NOMO-1 treated with dmso at 0.1 percent for 144 hours (cell line): ENCODE data around the gene PKP3.
"Not testable (repeated sequence)": the region's sequence is repeated elsewhere in the genome, so short reads cannot be mapped to it uniquely, and the experiment has no call there.

Experiments used
- DNase-seq: peaks from one replicate; lab custom pipeline; 2025; ENCODE audit not compliant: unreplicated experiment; lab: John Stamatoyannopoulos, UW

The PKP3 gene

DNA sequence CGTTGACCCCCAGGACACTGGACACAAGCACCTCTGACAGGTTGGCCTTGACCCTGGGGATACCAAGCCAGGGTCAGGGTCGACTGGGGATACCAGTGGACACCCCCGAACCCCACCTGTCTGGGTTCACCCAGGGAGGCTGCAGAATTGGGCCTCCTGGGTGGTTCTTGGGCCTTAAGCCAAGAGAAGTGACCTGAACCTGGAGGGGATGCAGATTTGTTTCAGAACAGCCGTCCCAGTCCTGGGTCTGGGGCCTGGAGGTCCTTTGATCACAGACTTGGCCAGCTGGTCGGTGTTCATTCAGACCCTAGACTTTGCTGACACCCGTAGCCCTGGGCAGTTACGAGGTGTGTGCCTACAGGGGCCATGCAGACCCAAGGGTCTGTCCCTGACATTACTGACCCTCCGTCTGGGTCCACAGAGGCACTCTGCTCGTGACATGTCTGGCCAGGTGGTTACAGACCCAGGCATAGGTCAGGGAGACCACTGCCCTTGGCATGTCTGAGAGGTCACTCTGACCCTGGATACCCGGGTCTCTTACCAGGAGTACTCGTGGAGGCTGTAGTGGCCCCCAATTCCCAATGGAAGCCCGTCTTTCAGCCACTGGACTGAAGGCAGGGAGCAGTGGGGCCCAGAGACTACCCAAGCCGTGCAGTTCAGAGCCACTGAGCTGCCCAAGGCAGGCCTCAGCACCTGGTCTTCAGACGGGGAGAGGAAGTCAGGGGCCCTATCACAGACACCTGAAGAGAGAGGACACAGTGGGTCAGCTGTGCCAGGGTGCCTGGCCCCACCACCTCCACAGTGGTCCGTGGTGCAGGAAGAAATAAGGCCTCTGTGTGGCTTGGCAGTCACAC, 14.4 kb downstream of the PKP3 start:
- no peak for DNase-seq

DNA sequence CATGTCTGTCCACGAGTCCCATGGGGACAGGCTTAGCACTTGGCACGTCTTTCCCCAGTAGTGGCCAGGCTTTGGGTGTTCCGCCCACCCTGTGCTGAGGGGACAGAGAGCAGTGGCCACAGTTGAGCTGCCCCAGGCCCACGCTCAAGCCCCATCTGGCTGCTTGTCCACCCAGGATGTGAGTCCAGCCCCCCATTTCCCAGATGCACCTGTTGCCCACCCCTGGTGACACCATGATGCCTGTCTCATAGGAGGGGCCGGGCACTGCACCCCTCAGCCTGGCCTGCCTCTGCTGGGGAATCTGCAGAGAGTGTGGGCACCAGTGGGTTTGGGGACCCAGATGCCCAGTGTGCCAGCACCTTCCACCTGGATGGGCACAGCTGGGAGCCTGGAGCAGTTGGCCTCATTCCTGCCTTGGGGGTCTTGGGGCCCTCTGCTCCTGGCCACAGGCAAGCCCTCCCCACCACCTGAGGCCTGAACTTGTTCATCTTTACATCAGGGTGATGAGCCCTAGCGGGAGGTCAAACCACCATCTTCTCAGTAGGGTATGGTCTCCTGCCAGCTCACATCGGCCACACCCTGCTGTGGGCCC, 15.1 kb downstream of the PKP3 start:
- no peak for DNase-seq

DNA sequence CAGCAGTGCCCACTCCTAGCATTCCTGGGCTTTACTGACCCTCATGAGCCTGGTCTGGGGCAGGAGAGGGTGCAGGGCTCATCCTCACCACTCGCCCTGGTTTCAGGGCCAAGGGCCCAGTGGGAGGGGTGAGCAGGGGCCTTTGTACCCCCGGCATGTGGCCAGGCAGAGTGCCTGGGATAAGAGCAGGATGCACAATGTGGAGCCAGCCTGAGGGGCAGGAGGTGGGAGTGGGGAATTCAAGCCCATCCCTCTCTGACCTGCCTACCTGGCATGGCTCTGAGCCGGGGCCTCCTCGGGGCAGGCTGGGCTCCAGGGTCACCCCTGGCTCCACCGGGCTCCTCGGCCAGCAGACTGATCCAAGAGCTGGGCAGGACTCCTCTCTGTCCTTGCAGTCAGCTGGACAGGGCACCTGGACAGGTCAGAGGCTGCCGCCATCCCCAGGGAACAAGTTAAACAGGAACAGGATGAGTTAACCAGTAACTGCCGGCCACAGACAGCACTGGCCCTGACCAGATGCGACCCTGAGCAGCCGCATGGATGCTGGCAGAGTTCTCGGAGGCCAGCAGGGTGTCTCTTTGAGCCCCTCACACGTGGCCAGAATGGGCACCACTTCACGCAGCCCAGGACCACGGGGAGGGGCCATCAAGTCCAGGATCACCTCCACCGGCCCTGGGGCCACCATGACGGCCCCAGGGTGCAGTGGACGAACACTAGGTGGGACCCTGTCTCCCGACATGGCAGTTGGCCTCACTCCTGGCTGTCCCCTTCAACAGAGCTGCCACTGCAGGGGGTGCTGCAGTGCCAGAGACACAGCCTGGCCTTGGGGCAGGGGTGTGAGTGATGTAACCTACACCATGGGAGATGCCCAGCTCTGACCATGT, 15.8 kb downstream of the PKP3 start:
- no peak for DNase-seq

- DNase-seq, result not testable (repeated sequence)
These were observed 16.7 kb downstream of the PKP3 start for GRCh38 chr11:410711-411110.

GRCh38 chr11:411520-411919, 17.5 kb downstream of the PKP3 start:
- not testable (repeated sequence) for DNase-seq

GRCh38 chr11:412641-413119, 18.7 kb downstream of the PKP3 start:
- DNase-seq, result no peak

DNA sequence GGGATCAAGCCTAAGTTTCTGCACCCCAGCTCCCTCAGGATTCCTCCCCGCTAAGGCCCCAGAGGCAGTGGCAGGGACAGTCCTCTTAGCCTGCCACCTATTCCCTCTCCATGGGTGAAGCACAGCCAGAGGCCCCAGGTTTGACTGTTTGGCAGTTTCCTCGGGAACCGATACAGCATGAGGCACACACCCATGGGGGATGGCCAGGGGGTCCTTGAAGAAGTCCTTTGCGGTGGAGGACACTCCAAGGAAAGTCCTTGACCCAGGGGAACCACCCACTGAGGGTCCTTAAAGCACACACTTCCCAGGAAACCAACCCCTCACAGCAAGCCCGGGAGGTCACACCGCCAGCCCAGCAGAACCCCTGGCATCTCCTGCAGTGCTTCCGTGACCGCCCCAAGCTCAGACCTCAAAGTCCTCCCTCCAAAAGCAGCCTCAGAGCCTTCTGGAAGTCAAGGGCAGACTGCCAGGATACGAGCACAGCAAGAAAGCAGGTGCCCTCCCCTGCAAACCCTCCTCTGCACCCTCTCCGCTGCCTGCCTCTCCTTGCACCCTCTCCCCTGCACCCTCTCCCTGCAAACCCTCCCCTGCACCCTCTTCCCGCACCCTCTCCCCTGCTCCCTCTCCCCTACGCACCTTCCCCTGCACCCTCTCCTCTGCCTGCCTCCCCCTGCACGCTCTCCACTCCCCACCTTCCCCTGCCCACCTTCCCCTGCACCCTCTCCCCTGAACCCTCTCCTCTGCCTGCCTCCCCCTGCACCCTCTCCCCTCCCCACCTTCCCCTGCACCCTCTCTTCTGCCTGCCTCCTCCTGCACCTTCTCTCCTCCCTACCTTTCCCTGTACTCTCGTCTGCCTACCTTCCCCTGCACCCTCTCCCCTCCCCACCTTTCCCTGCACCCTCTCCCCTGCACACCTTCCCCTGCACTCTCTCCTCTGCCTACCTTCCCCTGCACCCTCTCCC, 19.4 kb downstream of the PKP3 start:
- no peak for DNase-seq

DNA sequence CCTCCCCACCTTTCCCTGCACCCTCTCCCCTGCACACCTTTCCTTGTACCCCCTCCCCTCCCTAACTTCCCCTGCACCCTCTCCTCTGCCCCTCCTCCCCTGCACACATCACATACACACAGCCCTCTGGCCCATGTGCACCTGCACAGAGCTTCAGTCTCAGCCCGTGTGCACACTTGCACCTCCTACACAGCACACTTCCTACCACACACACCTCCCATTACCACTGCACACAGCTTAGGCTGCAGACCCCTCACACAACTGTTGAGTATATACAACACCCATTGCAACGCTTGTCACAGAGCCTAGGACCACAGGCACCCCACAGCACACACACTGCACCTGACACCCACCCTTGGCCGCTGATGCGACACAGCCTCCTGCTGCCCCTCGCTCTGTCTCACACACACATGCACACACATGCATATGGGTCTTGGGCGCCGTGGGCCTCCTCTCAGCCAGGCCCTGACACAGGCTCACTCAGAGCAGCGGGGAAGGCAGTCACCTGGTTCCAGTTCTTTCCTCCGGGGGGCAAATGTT, 20.4 kb downstream of the PKP3 start:
- no peak for DNase-seq

- DNase-seq, result no peak
These were observed 21.6 kb downstream of the PKP3 start for GRCh38 chr11:415640-416041.

DNA sequence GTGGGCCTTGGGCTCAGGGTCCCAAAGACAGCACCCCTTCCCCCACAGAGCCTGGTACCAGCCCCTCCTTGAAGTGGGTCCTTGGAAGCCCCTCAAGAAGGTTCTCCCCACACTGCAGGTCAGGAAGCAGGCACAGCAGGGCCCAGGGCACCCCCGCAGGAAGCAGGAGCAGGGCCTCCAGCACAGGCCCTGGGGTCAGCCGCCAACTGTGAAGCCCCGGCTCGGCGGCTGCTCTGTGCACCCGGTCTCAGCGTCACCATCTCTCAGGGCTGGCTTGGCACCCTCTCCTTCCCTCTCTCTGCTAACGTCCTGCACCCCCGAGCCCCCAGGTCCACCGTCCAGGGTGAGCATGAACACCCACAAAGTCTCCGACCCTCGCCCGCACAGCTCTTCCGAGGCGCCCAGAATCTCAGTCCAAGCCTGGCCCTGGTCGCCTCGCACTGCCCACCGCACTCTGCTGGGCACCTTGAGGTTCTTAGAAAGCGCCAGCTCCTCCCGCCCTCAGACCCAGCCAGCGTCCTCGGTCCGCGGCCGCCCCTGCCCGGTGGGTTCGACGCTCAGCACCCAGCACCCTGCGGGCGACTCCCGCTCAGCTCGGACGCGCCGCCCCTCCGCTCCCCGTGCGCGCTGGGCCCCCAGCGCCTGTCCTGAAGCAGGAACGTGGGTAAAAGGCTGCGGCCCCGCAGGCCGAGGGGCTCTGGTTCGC, 22.2 kb downstream of the PKP3 start:
- DNase-seq, result no peak

DNA sequence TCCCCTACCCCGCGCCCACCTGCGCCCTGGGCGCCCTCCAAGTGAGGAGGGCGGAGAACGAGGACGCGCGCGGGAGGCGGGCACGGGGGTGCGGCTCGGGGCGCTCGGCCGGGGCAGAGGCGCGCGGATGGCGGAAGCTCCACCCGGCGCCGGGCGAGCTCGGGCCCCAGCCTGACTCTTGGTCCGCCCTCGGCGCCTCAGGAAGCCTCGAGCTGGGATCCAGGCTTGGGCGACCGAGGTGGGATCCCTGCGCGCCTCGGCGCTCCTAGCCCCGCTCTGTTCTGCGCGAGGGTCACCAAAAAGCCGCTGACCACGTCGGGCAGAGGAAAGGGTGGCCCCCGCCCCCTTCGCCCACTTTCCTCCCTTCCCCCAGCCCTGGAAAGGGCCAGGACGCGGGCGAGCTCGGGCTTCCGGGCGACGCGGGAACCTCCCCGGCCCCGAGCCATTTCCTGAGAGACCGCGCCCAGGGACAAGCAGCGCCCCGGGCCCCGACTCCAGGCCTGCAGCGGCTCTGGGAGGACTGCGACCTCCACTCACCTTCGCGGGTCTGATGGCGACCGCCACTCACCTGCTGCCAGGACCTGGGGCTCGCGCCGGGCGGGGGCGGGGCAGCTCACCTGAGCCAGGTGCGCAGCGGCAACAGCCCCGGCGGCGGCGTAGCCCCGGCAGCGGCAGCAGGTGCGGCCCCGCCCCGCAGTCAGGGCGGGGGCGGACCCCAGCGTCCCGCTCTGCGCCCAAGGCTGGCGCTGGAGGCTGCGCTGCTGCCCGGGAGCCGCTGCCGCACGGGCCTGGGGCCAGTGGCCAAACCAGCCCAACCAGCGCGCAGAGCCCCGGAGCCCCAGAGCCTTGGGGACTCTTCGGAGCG, 23.0 kb downstream of the PKP3 start:
- DNase-seq, result peak; percentile 10

- no peak for DNase-seq
These were observed 23.8 kb downstream of the PKP3 start for GRCh38 chr11:417652-418342.

GRCh38 chr11:418343-419247, 24.6 kb downstream of the PKP3 start:
- no peak for DNase-seq

DNA sequence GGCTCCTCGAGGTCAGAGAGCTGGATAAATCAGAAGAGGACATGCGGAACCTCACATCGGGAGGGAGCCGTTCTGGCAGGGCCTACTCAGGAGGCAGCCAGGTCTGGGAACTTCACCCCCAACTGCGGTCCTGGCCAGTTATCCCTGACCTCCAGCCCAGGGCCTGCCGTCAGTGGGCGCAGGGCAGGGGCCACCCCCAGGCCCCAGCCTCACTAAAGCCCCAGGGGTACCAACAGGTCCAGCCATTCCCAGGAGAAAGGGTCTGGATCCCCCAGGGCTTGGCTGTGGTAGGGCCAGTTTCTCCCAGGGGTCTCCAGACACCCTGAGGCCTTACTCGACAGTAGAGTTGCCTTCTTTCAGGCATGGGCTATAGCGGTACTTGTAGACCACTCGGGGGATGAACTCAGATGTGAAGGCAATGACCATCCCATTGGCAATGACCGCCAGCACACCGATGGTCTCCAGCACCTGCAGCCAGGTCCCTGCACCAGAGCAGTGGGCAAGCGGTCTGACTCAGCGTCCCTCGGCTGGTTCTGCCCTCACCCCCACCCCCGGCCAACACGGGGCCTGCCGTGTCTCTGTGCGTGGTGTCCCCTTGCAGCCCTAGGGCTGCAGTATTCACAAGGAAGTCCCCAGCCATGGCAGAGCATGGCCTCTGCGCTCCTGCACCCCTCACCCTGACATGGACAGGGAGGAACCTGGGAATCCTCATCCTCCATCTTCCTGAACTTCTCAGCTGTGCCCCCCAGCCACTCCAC, 25.4 kb downstream of the PKP3 start:
- DNase-seq, result no peak

GRCh38 chr11:420054-420910, 26.3 kb downstream of the PKP3 start:
- DNase-seq, result no peak
